ENCODE measurements around the gene DTX1. TPM values are rescaled to one million over a fixed set of nuclear protein-coding genes. Genes with fewer than 3 reads are reported as not detected.

DTX1 gene
- total RNA-seq, 4 donors from 2014 or later, result 1.1 to 3.4 (median 1.7) TPM

GRCh38 chr12:113064395-113065125 is 8.0 kb downstream of the DTX1 start:
- Histone ChIP-seq H3K27me3 (peaks cover 32% of the 10 kb centered on the region), H3K4me1 (peaks cover 2% of the 10 kb centered on the region), H3K27ac (no peak overlapping the region), H3K4me3 (no peak overlapping the region), H3K36me3 (no peaks in the 10 kb centered on the region), H3K9me3 (no peaks in the 10 kb centered on the region)
- no peak for TF ChIP-seq EP300 (IDR thresholded peaks at IDR 0.05)
- 58% methylated on average over 5 of the region's 5 CpGs for WGBS
- no peak for DNase-seq (ENCODE audit: low spot score in 2 of 2)

- H3K9me3 ChIP-seq, result no peaks in the 10 kb centered on the region
- H3K27me3 ChIP-seq, result peaks cover 32% of the 10 kb centered on the region
Observed at GRCh38 chr12:113065126-113066007, 8.8 kb downstream of the DTX1 start.

GRCh38 chr12:113066813-113067400 is 10.4 kb downstream of the DTX1 start:
- H3K36me3 ChIP-seq, result no peaks in the 10 kb centered on the region
- H3K4me1 ChIP-seq, result peaks cover 11% of the 10 kb centered on the region
- no peaks in the 10 kb centered on the region for H3K9me3 ChIP-seq
- no peak overlapping the region for H3K27ac ChIP-seq
- WGBS, result 70% methylated on average over 6 of the region's 13 CpGs
- peaks cover 32% of the 10 kb centered on the region for H3K27me3 ChIP-seq
- no peak for DNase-seq (ENCODE audit: low spot score in 2 of 2)
- no peak for TF ChIP-seq POLR2AphosphoS5 (IDR thresholded peaks at IDR 0.05)
- no peak for TF ChIP-seq EP300 (IDR thresholded peaks at IDR 0.05)
- TF ChIP-seq POLR2A (IDR thresholded peaks at IDR 0.05), result no peak
- TF ChIP-seq CTCF (IDR thresholded peaks at IDR 0.05), result no peak
- H3K4me3 ChIP-seq, result no peak overlapping the region

More at GRCh38 chr12:113065126-113066007, 8.8 kb downstream of the DTX1 start:
- Histone ChIP-seq H3K27ac (no peak overlapping the region), H3K4me1 (peaks cover 6% of the 10 kb centered on the region), H3K36me3 (no peaks in the 10 kb centered on the region), H3K4me3 (no peak overlapping the region)
- no peak for DNase-seq (ENCODE audit: low spot score in 2 of 2)
- no peak for TF ChIP-seq POLR2A (IDR thresholded peaks at IDR 0.05)
- TF ChIP-seq CTCF (IDR thresholded peaks at IDR 0.05), result no peak
- TF ChIP-seq POLR2AphosphoS5 (IDR thresholded peaks at IDR 0.05), result no peak
- no peak for TF ChIP-seq EP300 (IDR thresholded peaks at IDR 0.05)
- WGBS, result 21% methylated on average over 29 of the region's 31 CpGs

- H3K27ac ChIP-seq, result no peak overlapping the region
- DNase-seq (ENCODE audit: low spot score in 2 of 2), result no peak
- no peaks in the 10 kb centered on the region for H3K9me3 ChIP-seq
- H3K4me3 ChIP-seq, result no peak overlapping the region
- peaks cover 11% of the 10 kb centered on the region for H3K4me1 ChIP-seq
- TF ChIP-seq CTCF (IDR thresholded peaks at IDR 0.05) (no peak), POLR2AphosphoS5 (IDR thresholded peaks at IDR 0.05) (no peak), POLR2A (IDR thresholded peaks at IDR 0.05) (no peak)
- H3K36me3 ChIP-seq, result no peaks in the 10 kb centered on the region
- peaks cover 26% of the 10 kb centered on the region for H3K27me3 ChIP-seq
- 85% methylated on average over 10 of the region's 10 CpGs for WGBS
Observed at GRCh38 chr12:113067987-113068935, 11.7 kb downstream of the DTX1 start.

GRCh38 chr12:113069149-113069548 is 12.6 kb downstream of the DTX1 start:
- TF ChIP-seq POLR2A (IDR thresholded peaks at IDR 0.05), result no peak
- no peak for TF ChIP-seq POLR2AphosphoS5 (IDR thresholded peaks at IDR 0.05)
- no peak for TF ChIP-seq EP300 (IDR thresholded peaks at IDR 0.05)
- no peak for TF ChIP-seq CTCF (IDR thresholded peaks at IDR 0.05)
- Histone ChIP-seq H3K27ac (no peak overlapping the region), H3K9me3 (no peaks in the 10 kb centered on the region), H3K4me3 (no peak overlapping the region), H3K36me3 (no peaks in the 10 kb centered on the region), H3K4me1 (peaks cover 11% of the 10 kb centered on the region), H3K27me3 (peaks cover 17% of the 10 kb centered on the region)
- WGBS, result 70% methylated on average over 5 of the region's 5 CpGs
- DNase-seq (ENCODE audit: low spot score in 2 of 2), result no peak

All from suprapubic skin (tissue), 4 donors.